Measurements from ENCODE around the gene ADGRL1.

The ADGRL1 gene

GRCh38 chr19:14174883-14175282 lies 31.1 kb downstream of the ADGRL1 start:
- H3K36me3 ChIP-seq (ENCODE audit: control insufficient read depth, low read length), result no peaks in the 10 kb centered on the region

GRCh38 chr19:14168993-14169392 lies 37.0 kb downstream of the ADGRL1 start:
- Histone ChIP-seq H3K4me2 (ENCODE audit: low read length) (no peak overlapping the region), H3K36me3 (ENCODE audit: control insufficient read depth, low read length) (no peaks in the 10 kb centered on the region)

More at GRCh38 chr19:14174883-14175282, 31.1 kb downstream of the ADGRL1 start:
- no peak overlapping the region for H3K4me2 ChIP-seq (ENCODE audit: low read length)
- H3F3A ChIP-seq (ENCODE audit: control insufficient read depth, insufficient read depth), result no peaks in the 10 kb centered on the region
- no peak for TF ChIP-seq CTCF (IDR thresholded peaks at IDR 0.05; ENCODE audit: low read depth, low read length, poor library complexity, severe bottlenecking)
- TF ChIP-seq EZH2phosphoT487 (IDR thresholded peaks at IDR 0.05; ENCODE audit: borderline replicate concordance, low read length), result no peak
- H3K4me3 ChIP-seq (ENCODE audit: low read length), result no peak overlapping the region
- H3K4me1 ChIP-seq (ENCODE audit: control insufficient read depth, low read length), result no peaks in the 10 kb centered on the region
- no peak overlapping the region for H3K27ac ChIP-seq (ENCODE audit: low read depth, low read length)
- no peaks in the 10 kb centered on the region for H4K20me1 ChIP-seq (ENCODE audit: control insufficient read depth, insufficient read depth, low read depth, low read length)
- H3K9me2 ChIP-seq (replicated peaks; ENCODE audit: control insufficient read depth, low read length), result no peaks in the 10 kb centered on the region
- H3K9me3 ChIP-seq (ENCODE audit: control insufficient read depth, insufficient read depth, low read length), result no peaks in the 10 kb centered on the region
- H3K79me2 ChIP-seq (ENCODE audit: control insufficient read depth, low read length), result no peaks in the 10 kb centered on the region
- no peaks in the 10 kb centered on the region for H3K27me3 ChIP-seq (ENCODE audit: control insufficient read depth, low read length)

GRCh38 chr19:14168259-14168972 lies 37.6 kb downstream of the ADGRL1 start:
- H4K20me1 ChIP-seq (ENCODE audit: control insufficient read depth, insufficient read depth, low read depth, low read length), result no peaks in the 10 kb centered on the region
- H3K4me1 ChIP-seq (ENCODE audit: control insufficient read depth, low read length), result no peaks in the 10 kb centered on the region
- no peaks in the 10 kb centered on the region for H3K9me2 ChIP-seq (replicated peaks; ENCODE audit: control insufficient read depth, low read length)
- peaks cover 28% of the 10 kb centered on the region for H3K27me3 ChIP-seq (ENCODE audit: control insufficient read depth, low read length)
- no peak overlapping the region for H3K27ac ChIP-seq (ENCODE audit: low read depth, low read length)
- TF ChIP-seq EZH2phosphoT487 (IDR thresholded peaks at IDR 0.05; ENCODE audit: borderline replicate concordance, low read length), result no peak
- TF ChIP-seq CTCF (IDR thresholded peaks at IDR 0.05; ENCODE audit: low read depth, low read length, poor library complexity, severe bottlenecking), result no peak
- no peaks in the 10 kb centered on the region for H3K9me3 ChIP-seq (ENCODE audit: control insufficient read depth, insufficient read depth, low read length)
- H3F3A ChIP-seq (ENCODE audit: control insufficient read depth, insufficient read depth), result no peaks in the 10 kb centered on the region
- H3K79me2 ChIP-seq (ENCODE audit: control insufficient read depth, low read length), result no peaks in the 10 kb centered on the region
- no peak overlapping the region for H3K4me2 ChIP-seq (ENCODE audit: low read length)
- no peaks in the 10 kb centered on the region for H3K36me3 ChIP-seq (ENCODE audit: control insufficient read depth, low read length)
- H3K4me3 ChIP-seq (ENCODE audit: low read length), result no peak overlapping the region

More at GRCh38 chr19:14168993-14169392, 37.0 kb downstream of the ADGRL1 start:
- peaks cover 28% of the 10 kb centered on the region for H3K27me3 ChIP-seq (ENCODE audit: control insufficient read depth, low read length)
- H3K4me1 ChIP-seq (ENCODE audit: control insufficient read depth, low read length), result no peaks in the 10 kb centered on the region
- H3K4me3 ChIP-seq (ENCODE audit: low read length), result no peak overlapping the region
- H3F3A ChIP-seq (ENCODE audit: control insufficient read depth, insufficient read depth), result no peaks in the 10 kb centered on the region
- TF ChIP-seq EZH2phosphoT487 (IDR thresholded peaks at IDR 0.05; ENCODE audit: borderline replicate concordance, low read length), result no peak
- no peak for TF ChIP-seq CTCF (IDR thresholded peaks at IDR 0.05; ENCODE audit: low read depth, low read length, poor library complexity, severe bottlenecking)
- H3K79me2 ChIP-seq (ENCODE audit: control insufficient read depth, low read length), result no peaks in the 10 kb centered on the region
- no peaks in the 10 kb centered on the region for H4K20me1 ChIP-seq (ENCODE audit: control insufficient read depth, insufficient read depth, low read depth, low read length)
- no peaks in the 10 kb centered on the region for H3K9me2 ChIP-seq (replicated peaks; ENCODE audit: control insufficient read depth, low read length)
- no peaks in the 10 kb centered on the region for H3K9me3 ChIP-seq (ENCODE audit: control insufficient read depth, insufficient read depth, low read length)
- H3K27ac ChIP-seq (ENCODE audit: low read depth, low read length), result no peak overlapping the region

Measured in DOHH2 (cell line).